Body of pancreas (tissue), 4 donors: ENCODE measurements around the gene DMBT1. TPM values are rescaled to one million over a fixed set of nuclear protein-coding genes. Genes with fewer than 3 reads are reported as not detected.
A peak's percentile ranks its signal among the peaks of the same experiment; 100 is the strongest.

ENCODE experiments used
- ATAC-seq: fragments of 150-250 bp; one replicate; pipeline ENCODE4 v1.9.1; 2016
- DNase-seq, 4 donors: peaks; one replicate each; pipeline ENCODE4 v3.0.0-alpha.2; 2019
- H3K27ac ChIP-seq, 4 donors: fragments of 200-600 bp; sonication (generic); 1 replicate in 3 of 4; 2 replicates in 1 of 4; pipeline versions ENCODE4 v1.5.1 to v1.6.1; 2016 to 2019; ENCODE audit warnings: mild to moderate bottlenecking in 1 of 4, mixed read lengths in 1 of 4, moderate library complexity in 1 of 4
- H3K27me3 ChIP-seq, 2 donors: fragments of 200-600 bp; sonication (generic); one replicate each; pipeline ENCODE4 v1.6.0; 2016; ENCODE audit warnings: mild to moderate bottlenecking in 1 of 2
- H3K36me3 ChIP-seq, 2 donors: fragments of 200-600 bp; sonication (generic); replicated peaks in 1 of 2; 2 replicates each; pipeline ENCODE4 v1.5.1; 2016; ENCODE audit warnings: low read depth in 2 of 2; ENCODE audit not compliant: insufficient read depth in 1 of 2
- H3K4me1 ChIP-seq: fragments of 200-600 bp; sonication (generic); one replicate; pipeline ENCODE4 v1.6.0; 2016
- H3K4me3 ChIP-seq, 2 donors: fragments of 200-600 bp; sonication (generic); 1 replicate in 1 of 2; 2 replicates in 1 of 2; pipeline ENCODE4 v1.5.1; 2016 to 2019
- H3K9me3 ChIP-seq, 3 donors: fragments of 200-600 bp; sonication (generic); 1 replicate in 2 of 3; 2 replicates in 1 of 3; pipeline ENCODE4 v1.5.1; 2016
- CTCF ChIP-seq, 7 experiments: fragments of 450-650 bp in 4 of 7; fragments of 200-600 bp in 3 of 7; sonication (generic) in 3 of 7; IDR thresholded peaks; one replicate each; pipeline ENCODE4 v1.5.1; 2016 to 2019; ENCODE audit warnings: antibody characterized with exemption in 7 of 7
- POLR2A ChIP-seq, 3 donors: fragments of 450-650 bp; IDR thresholded peaks; one replicate each; pipeline ENCODE4 v1.6.1; 2016; ENCODE audit warnings: antibody characterized with exemption in 3 of 3, mild to moderate bottlenecking in 2 of 3
- WGBS, 2 donors: methylation state at CpG; one replicate each; pipeline ENCODE4 v1.1.5; 2017; 5-methylcytosine and 5-hydroxymethylcytosine counted together
- intact Hi-C: fragments of 100-400 bp; cut with DNase I; formaldehyde crosslinking; loops from one replicate; pipeline ENCODE4 v1.15.1; 2023
- total RNA-seq, 2 donors: library from RNA; depleted of rRNA; stranded (reverse); fragments of >200 nt; gene quantifications; one replicate each; pipeline ENCODE4 v1.1.0, GENCODE V29; 2016

Gene DMBT1
- total RNA-seq, 2 donors from 2014 or later, result 0.26 to 0.33 TPM

- Histone ChIP-seq H3K4me1 (peaks cover 15% of the 10 kb centered on the region), H3K27ac (no peak overlapping the region), H3K27me3 (no peaks in the 10 kb centered on the region), H3K4me3 (no peak overlapping the region), H3K9me3 (no peaks in the 10 kb centered on the region), H3K36me3 (no peaks in the 10 kb centered on the region)
- no peak for TF ChIP-seq CTCF (IDR thresholded peaks at IDR 0.05)
- TF ChIP-seq POLR2A (IDR thresholded peaks at IDR 0.05), result no peak
- no peak for ATAC-seq
- no peak for DNase-seq
- intact Hi-C loops, result no loop called here
- WGBS, 2 donors, result 79 to 97% methylated on average over 5 of the region's 5 CpGs
Measured at GRCh38 chr10:122632031-122632430, 71.5 kb downstream of the DMBT1 start.

- 60 to 63% methylated on average over 3 of the region's 3 CpGs for WGBS, 2 donors
- Histone ChIP-seq H3K27me3 (no peaks in the 10 kb centered on the region), H3K4me3 (no peak overlapping the region), H3K27ac (no peak overlapping the region), H3K36me3 (no peaks in the 10 kb centered on the region), H3K4me1 (peaks cover 21% of the 10 kb centered on the region), H3K9me3 (no peaks in the 10 kb centered on the region)
- intact Hi-C loops, result no loop called here
- ATAC-seq (no peak), DNase-seq (peak in 1 of 4 donors; percentile 47)
- TF ChIP-seq POLR2A (IDR thresholded peaks at IDR 0.05), result no peak
- TF ChIP-seq CTCF (IDR thresholded peaks at IDR 0.05), result no peak
Measured at GRCh38 chr10:122632576-122632975, 72.0 kb downstream of the DMBT1 start.

- H3K27me3 ChIP-seq, result no peaks in the 10 kb centered on the region
- no peaks in the 10 kb centered on the region for H3K36me3 ChIP-seq
- H3K4me1 ChIP-seq, result peaks cover 32% of the 10 kb centered on the region
- DNase-seq (peak; percentile 74 to 92 (median 86)), ATAC-seq (peak; percentile 94)
- H3K27ac ChIP-seq, result peak overlapping the region in 3 of 4 donors; percentile 48 to 72 (median 60)
- H3K9me3 ChIP-seq, result no peaks in the 10 kb centered on the region
- no peak overlapping the region for H3K4me3 ChIP-seq
- no peak for TF ChIP-seq CTCF (IDR thresholded peaks at IDR 0.05)
- 19% methylated on average over 7 of the region's 7 CpGs for WGBS, 2 donors
- intact Hi-C loops, result no loop called here
Measured at GRCh38 chr10:122636953-122637352, 76.4 kb downstream of the DMBT1 start.

- peak; percentile 45 to 74 (median 55) for DNase-seq
- H3K4me3 ChIP-seq, result no peak overlapping the region
- peaks cover 32% of the 10 kb centered on the region for H3K4me1 ChIP-seq
- peak; percentile 7 for ATAC-seq
- WGBS, 2 donors, result 35 to 42% methylated on average over 2 of the region's 2 CpGs
- TF ChIP-seq CTCF (IDR thresholded peaks at IDR 0.05), result no peak
- TF ChIP-seq POLR2A (IDR thresholded peaks at IDR 0.05), result no peak
- intact Hi-C loops, result no loop called here
- no peaks in the 10 kb centered on the region for H3K36me3 ChIP-seq
- H3K9me3 ChIP-seq, result no peaks in the 10 kb centered on the region
- H3K27ac ChIP-seq, result peak overlapping the region in 3 of 4 donors; percentile 48 to 72 (median 60)
- no peaks in the 10 kb centered on the region for H3K27me3 ChIP-seq
Measured at GRCh38 chr10:122637376-122637775, 76.8 kb downstream of the DMBT1 start.

- intact Hi-C loops, result no loop called here
- no peak overlapping the region for H3K4me3 ChIP-seq
- no peaks in the 10 kb centered on the region for H3K9me3 ChIP-seq
- H3K4me1 ChIP-seq, result peaks cover 32% of the 10 kb centered on the region
- no peaks in the 10 kb centered on the region for H3K36me3 ChIP-seq
- TF ChIP-seq CTCF (IDR thresholded peaks at IDR 0.05) (no peak), POLR2A (IDR thresholded peaks at IDR 0.05) (no peak)
- ATAC-seq (no peak), DNase-seq (no peak)
- 90 to 95% methylated on average over 6 of the region's 6 CpGs for WGBS, 2 donors
- no peaks in the 10 kb centered on the region for H3K27me3 ChIP-seq
- H3K27ac ChIP-seq, result peak overlapping the region in 3 of 4 donors; percentile 48 to 72 (median 60)
Measured at GRCh38 chr10:122638106-122638505, 77.6 kb downstream of the DMBT1 start.
